OCI-LY7 (cell line): Measurements from ENCODE around the gene MAMSTR. TPM values are rescaled to one million over a fixed set of nuclear protein-coding genes. Genes with fewer than 3 reads are reported as not detected.

Source experiments
- BruUV-seq: library from RNA; stranded (reverse); fragments of 400-500 nt; replicated peaks from 2 replicates; lab custom pipeline; 2021; lab: Mats Ljungman, UMichigan
- CTCF ChIA-PET: fragments of 300-600 bp; sonication (Branson Sonifier 250); formaldehyde crosslinking; loops from one replicate; lab custom pipeline; 2022; ENCODE audit warnings: antibody characterized with exemption; ENCODE audit not compliant: unreplicated experiment; lab: Charles Lee
- POLR2A ChIA-PET: fragments of 300-600 bp; sonication (Branson Sonifier 250); formaldehyde crosslinking; loops from one replicate; lab custom pipeline; 2022; ENCODE audit warnings: antibody characterized with exemption; lab: Charles Lee
- DNase-seq: peaks from one replicate; pipeline ENCODE4 v3.0.0-alpha.2; 2015; ENCODE audit warnings: low spot score
- H2AFZ ChIP-seq: fragments of 200-600 bp; sonication (generic), shearing (Covaris generic); 2 replicates; pipeline ENCODE4 v1.6.1; 2014; ENCODE audit warnings: mild to moderate bottlenecking, antibody characterized with exemption, low read length, moderate library complexity
- H3K27ac ChIP-seq: fragments of 200-600 bp; sonication (generic); 2 replicates; pipeline ENCODE4 v1.5.1; 2014; ENCODE audit warnings: mixed run types, low read depth, mild to moderate bottlenecking, moderate library complexity, low read length, inconsistent platforms; ENCODE audit not compliant: poor library complexity, severe bottlenecking
- H3K36me3 ChIP-seq: fragments of 200-600 bp; sonication (generic); 2 replicates; pipeline ENCODE4 v1.6.1; 2014; ENCODE audit warnings: mild to moderate bottlenecking, antibody characterized with exemption, low read length, moderate library complexity, mixed read lengths; ENCODE audit not compliant: insufficient read depth
- H3K4me1 ChIP-seq: fragments of 200-600 bp; sonication (generic); 2 replicates; pipeline ENCODE4 v1.5.1; 2014; ENCODE audit warnings: mild to moderate bottlenecking, low read length; ENCODE audit not compliant: insufficient read depth, poor library complexity, severe bottlenecking
- H3K4me2 ChIP-seq: fragments of 200-600 bp; sonication (generic); 2 replicates; pipeline ENCODE4 v1.6.1; 2014; ENCODE audit warnings: mild to moderate bottlenecking, low read length
- H3K4me3 ChIP-seq: fragments of 200-600 bp; sonication (generic); 2 replicates; pipeline ENCODE4 v1.5.1; 2014; ENCODE audit warnings: mild to moderate bottlenecking, low read depth, low read length; ENCODE audit not compliant: poor library complexity, severe bottlenecking
- H3K79me2 ChIP-seq: fragments of 200-600 bp; sonication (generic); 2 replicates; pipeline ENCODE4 v1.6.1; 2016; ENCODE audit warnings: low read depth, mild to moderate bottlenecking, low read length, moderate library complexity, mixed read lengths; ENCODE audit not compliant: insufficient read depth
- H3K9me2 ChIP-seq: fragments of 200-600 bp; sonication (generic); 2 replicates; pipeline ENCODE4 v1.6.1; 2016; ENCODE audit warnings: mild to moderate bottlenecking, low read length, mixed read lengths; ENCODE audit not compliant: insufficient read depth
- H3K9me3 ChIP-seq: fragments of 200-600 bp; sonication (generic); 2 replicates; pipeline ENCODE4 v1.6.1; 2014; ENCODE audit warnings: mild to moderate bottlenecking, mixed run types, low read length, mixed read lengths
- H4K20me1 ChIP-seq: fragments of 200-600 bp; sonication (generic); 2 replicates; pipeline ENCODE4 v1.6.1; 2014; ENCODE audit warnings: mild to moderate bottlenecking, antibody characterized with exemption, low read length, moderate library complexity, mixed read lengths; ENCODE audit not compliant: insufficient read depth
- CTCF ChIP-seq: fragments of 200-600 bp; sonication (generic); conservative IDR thresholded peaks from 2 replicates; pipeline ENCODE4 v1.5.1; 2014; ENCODE audit warnings: mild to moderate bottlenecking, antibody characterized with exemption, low read length, moderate library complexity, mixed read lengths
- EZH2phosphoT487 ChIP-seq: fragments of 200-600 bp; sonication (generic); IDR thresholded peaks from 2 replicates; pipeline ENCODE4 v1.6.1; 2018; ENCODE audit warnings: low read depth, borderline replicate concordance, mild to moderate bottlenecking, mixed run types, antibody characterized with exemption, low read length, moderate library complexity, mixed read lengths
- intact Hi-C: fragments of 100-400 bp; cut with micrococcal nuclease; formaldehyde crosslinking; loops from one replicate; pipeline ENCODE4 v1.10.0; 2022; ENCODE audit not compliant: unreplicated experiment
- total RNA-seq, 2 experiments: library from RNA; depleted of rRNA in 1 of 2; stranded (reverse); fragments of >200 nt in 1 of 2; shearing (Covaris generic) in 1 of 2; gene quantifications; 2 replicates each; pipeline ENCODE4 v1.2.3, GENCODE V29; 2014 to 2022

The MAMSTR gene
- total RNA-seq, 2 experiments from 2014 or later = 1.2 TPM

DNA sequence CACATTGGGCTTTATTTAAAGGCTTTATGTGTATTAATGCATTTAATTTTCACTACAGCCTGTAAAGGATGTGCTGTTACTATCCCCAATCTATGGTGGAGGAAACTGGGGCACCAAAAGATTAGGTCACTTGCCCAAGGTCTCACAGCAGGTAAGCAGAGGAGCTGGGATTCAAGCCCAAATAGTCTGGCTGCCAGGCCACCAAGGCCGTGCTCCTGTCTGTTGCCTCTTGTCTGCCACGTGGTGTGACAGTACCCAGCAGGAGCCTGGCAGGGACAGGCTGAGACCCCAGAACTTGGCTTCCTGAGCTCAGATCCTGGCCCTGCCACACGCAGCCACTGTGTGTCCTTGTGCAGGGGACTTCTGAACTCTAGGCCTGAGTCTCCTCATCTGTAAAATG lies 51.2 kb downstream of the MAMSTR start:
- Histone ChIP-seq H3K4me1 (no peaks in the 10 kb centered on the region), H3K4me3 (no peak overlapping the region), H3K79me2 (no peaks in the 10 kb centered on the region), H3K36me3 (no peaks in the 10 kb centered on the region), H4K20me1 (no peaks in the 10 kb centered on the region), H3K9me2 (no peaks in the 10 kb centered on the region), H3K27ac (no peak overlapping the region), H3K4me2 (no peak overlapping the region), H3K9me3 (no peaks in the 10 kb centered on the region), H2AFZ (no peak overlapping the region)
- CTCF ChIA-PET = no interaction called here
- POLR2A ChIA-PET = no interaction called here
- intact Hi-C loops = no loop called here
- DNase-seq = no peak
- no peak for TF ChIP-seq EZH2phosphoT487
- no peak for TF ChIP-seq CTCF
- no TSS peak for BruUV-seq

DNA sequence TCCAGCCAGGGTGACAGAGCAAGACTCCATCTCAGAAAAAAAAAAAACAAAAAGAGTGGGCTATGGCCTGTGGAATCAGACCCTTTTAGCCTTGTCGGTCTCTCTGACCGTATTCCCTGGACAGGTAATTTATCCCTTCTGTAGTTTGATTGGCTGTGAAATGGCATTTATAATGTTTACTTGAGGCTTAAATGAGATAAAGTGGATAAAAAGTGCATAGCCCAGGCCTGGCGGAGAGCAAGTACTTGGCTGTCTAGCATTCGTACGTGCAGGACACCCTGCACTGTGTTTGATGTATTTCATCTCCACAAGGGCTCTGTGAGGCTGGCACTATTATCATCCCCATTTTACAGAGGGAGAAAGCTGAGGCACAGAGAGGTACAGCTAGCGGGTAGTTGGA lies 53.7 kb downstream of the MAMSTR start:
- H2AFZ ChIP-seq = no peak overlapping the region
- H3K9me2 ChIP-seq = no peaks in the 10 kb centered on the region
- TF ChIP-seq CTCF (no peak), EZH2phosphoT487 (no peak)
- peaks cover 7% of the 10 kb centered on the region for H3K4me1 ChIP-seq
- H3K79me2 ChIP-seq = no peaks in the 10 kb centered on the region
- CTCF ChIA-PET = no interaction called here
- no peaks in the 10 kb centered on the region for H3K36me3 ChIP-seq
- H3K27ac ChIP-seq = no peak overlapping the region
- H3K9me3 ChIP-seq = no peaks in the 10 kb centered on the region
- intact Hi-C loops = no loop called here
- POLR2A ChIA-PET = no interaction called here
- H3K4me3 ChIP-seq = no peak overlapping the region
- no TSS peak for BruUV-seq
- no peak for DNase-seq
- H3K4me2 ChIP-seq = no peak overlapping the region
- no peaks in the 10 kb centered on the region for H4K20me1 ChIP-seq

GRCh38 chr19:48664476-48664875 lies 55.0 kb downstream of the MAMSTR start:
- Histone ChIP-seq H3K9me3 (no peaks in the 10 kb centered on the region), H3K4me1 (peaks cover 11% of the 10 kb centered on the region), H3K4me2 (no peak overlapping the region), H3K9me2 (no peaks in the 10 kb centered on the region), H3K79me2 (no peaks in the 10 kb centered on the region), H4K20me1 (no peaks in the 10 kb centered on the region), H3K36me3 (no peaks in the 10 kb centered on the region), H2AFZ (no peak overlapping the region), H3K27ac (no peak overlapping the region), H3K4me3 (no peak overlapping the region)
- TF ChIP-seq CTCF (no peak), EZH2phosphoT487 (no peak)
- POLR2A ChIA-PET = no interaction called here
- intact Hi-C loops = no loop called here
- CTCF ChIA-PET = no interaction called here
- no TSS peak for BruUV-seq
- DNase-seq = no peak
